GM12873 (cell line): Measurements from ENCODE around the gene PPP4R4.

Source experiments
- TF ChIP-seq, protein P1 (sequence below): IDR thresholded peaks from 2 replicates; pipeline ENCODE4 v1.5.1; 2012; ENCODE audit warnings: low read depth, mild to moderate bottlenecking, moderate library complexity, low read length, control low read depth; ENCODE audit not compliant: insufficient read depth; ENCODE audit errors: missing control alignments

The PPP4R4 gene

GRCh38 chr14:94237983-94238382 is 63.9 kb downstream of the PPP4R4 start:
- TF ChIP-seq, protein P1, sequence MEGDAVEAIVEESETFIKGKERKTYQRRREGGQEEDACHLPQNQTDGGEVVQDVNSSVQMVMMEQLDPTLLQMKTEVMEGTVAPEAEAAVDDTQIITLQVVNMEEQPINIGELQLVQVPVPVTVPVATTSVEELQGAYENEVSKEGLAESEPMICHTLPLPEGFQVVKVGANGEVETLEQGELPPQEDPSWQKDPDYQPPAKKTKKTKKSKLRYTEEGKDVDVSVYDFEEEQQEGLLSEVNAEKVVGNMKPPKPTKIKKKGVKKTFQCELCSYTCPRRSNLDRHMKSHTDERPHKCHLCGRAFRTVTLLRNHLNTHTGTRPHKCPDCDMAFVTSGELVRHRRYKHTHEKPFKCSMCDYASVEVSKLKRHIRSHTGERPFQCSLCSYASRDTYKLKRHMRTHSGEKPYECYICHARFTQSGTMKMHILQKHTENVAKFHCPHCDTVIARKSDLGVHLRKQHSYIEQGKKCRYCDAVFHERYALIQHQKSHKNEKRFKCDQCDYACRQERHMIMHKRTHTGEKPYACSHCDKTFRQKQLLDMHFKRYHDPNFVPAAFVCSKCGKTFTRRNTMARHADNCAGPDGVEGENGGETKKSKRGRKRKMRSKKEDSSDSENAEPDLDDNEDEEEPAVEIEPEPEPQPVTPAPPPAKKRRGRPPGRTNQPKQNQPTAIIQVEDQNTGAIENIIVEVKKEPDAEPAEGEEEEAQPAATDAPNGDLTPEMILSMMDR: no peak

- TF ChIP-seq, protein P1: no peak
Observed at GRCh38 chr14:94239406-94239805, 65.3 kb downstream of the PPP4R4 start.

DNA sequence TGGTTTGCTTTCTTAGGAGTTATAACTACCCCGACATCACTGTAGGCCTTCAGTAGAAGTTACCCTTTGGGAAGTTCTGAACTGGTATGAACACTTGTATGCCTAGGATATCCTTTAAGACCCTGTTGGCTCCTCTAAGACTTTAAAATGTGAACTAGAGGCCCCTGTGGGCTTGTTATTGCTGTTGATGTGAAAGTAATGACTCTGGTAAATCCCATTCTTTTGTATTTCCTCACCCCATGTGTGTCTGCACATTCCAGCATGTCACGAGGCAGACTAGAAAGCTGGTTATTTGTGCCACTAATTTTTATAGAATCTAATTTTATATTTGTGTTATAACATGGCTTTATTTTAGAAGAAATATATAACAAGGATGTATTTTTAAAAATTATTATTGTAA is 70.1 kb downstream of the PPP4R4 start:
- TF ChIP-seq, protein P1: no peak

GRCh38 chr14:94267352-94267751 is 93.2 kb downstream of the PPP4R4 start:
- TF ChIP-seq, protein P1: no peak

DNA sequence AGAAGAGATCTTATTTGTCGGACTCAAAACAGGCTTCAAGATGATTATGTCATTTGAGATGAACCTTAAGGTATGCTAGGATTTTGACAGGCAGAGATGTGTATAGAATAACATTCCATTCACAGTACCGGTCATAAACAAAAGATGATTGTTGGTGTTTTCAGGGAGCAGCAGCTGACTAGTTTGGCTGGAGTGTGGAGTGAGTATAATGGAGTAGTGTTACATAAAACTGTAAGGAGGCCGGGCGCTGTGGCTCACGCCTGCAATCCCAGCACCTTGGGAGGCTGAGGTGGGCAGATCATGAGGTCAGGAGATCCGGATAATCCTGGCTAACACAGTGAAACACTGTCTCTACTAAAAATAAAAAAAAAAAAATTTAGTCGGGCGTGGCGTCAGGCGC is 95.0 kb downstream of the PPP4R4 start:
- TF ChIP-seq, protein P1: no peak

- TF ChIP-seq, protein P1: no peak
Observed at GRCh38 chr14:94278731-94279130, 104.6 kb downstream of the PPP4R4 start.

GRCh38 chr14:94282991-94283723 is 109.0 kb downstream of the PPP4R4 start:
- TF ChIP-seq, protein P1: no peak
